HG03565 (cell line): Measurements from ENCODE around the gene ZNF689.
"Not testable (repeated sequence)": the region's sequence is repeated elsewhere in the genome, so short reads cannot be mapped to it uniquely, and the experiment has no call there.

Experiments used
- ATAC-seq: cut with Tn5 transposase; IDR thresholded peaks from one replicate; pipeline ENCODE4 v1.9.1; 2021; ENCODE audit warnings: mild to moderate bottlenecking, moderate library complexity; ENCODE audit not compliant: unreplicated experiment

ZNF689 gene

DNA sequence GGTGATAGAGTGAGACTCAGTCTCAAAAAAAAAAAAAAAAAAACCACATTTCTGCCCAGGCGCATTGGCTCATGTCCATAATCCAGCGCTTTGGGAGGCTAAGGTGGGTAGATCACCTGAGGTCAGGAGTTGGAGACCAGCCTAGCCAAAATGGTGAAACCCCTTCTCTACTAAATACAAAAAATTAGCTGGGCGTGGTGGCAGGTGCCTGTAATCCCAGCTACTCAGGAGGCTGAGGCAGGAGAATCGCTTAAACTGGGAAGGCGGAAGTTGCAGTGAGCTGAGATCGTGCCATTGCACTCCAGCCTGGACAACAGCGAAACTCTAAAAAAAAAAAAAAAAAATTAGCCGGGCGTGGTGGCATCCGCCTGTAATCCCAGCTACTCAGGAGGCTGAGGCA, 26.9 kb upstream of the ZNF689 start:
- ATAC-seq = not testable (repeated sequence)

DNA sequence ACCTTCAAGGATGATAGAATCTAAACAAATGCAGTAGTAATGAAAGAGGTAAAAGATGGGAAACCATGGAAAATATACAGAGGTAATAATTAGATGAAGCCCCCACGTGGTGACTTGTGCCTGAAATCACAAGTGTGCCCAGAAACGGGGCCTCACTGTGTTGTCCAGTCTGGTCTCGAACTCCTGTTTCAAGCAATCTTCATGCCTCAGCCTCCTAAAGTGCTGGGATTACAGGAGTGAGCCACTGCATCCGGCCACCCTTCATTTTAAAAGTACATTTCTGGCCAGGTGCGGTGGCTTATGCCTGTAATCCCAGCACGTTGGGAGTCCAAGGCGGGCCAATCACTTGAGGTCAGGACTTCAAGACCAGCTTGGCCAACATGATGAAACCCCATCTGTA, 26.4 kb upstream of the ZNF689 start:
- ATAC-seq = no peak

DNA sequence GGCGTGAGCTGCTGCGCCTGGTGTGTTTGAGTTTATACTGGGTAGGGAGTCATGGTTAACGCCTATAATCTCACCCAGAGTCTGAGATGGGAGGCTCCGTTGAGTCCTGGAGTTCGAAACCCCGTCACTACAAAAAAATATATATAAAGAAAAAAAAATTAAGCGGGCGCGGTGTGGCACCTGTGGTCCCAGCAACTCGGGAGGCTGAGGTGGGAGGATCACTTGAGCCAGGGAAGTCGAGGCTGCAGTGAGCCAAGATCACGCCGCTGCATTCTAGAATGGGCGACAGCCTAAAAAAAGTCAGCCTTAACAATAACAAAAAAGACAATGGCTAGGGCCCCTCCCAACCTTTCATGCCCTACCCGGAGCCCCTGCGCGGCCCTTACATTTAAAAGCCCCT, 23.3 kb upstream of the ZNF689 start:
- ATAC-seq = no peak

DNA sequence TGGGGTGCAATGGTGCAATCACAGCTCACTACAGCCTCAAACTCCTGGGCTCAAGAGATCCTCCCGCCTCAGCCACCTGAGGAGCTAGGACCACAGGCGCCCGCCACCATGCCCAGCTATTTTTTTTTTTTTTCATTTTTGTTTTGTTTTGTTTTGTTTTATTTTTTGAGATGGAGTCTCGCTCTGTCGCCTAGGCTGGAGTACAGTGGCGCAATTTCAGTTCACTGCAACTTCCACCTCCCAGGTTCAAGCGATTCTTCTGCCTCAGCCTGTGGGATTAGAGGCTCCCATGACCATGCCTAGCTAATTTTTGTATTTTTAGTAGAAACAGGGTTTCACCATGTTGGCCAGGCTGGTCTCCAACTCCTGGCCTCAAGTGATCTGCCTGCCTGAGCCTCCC, 22.3 kb upstream of the ZNF689 start:
- ATAC-seq = not testable (repeated sequence)

DNA sequence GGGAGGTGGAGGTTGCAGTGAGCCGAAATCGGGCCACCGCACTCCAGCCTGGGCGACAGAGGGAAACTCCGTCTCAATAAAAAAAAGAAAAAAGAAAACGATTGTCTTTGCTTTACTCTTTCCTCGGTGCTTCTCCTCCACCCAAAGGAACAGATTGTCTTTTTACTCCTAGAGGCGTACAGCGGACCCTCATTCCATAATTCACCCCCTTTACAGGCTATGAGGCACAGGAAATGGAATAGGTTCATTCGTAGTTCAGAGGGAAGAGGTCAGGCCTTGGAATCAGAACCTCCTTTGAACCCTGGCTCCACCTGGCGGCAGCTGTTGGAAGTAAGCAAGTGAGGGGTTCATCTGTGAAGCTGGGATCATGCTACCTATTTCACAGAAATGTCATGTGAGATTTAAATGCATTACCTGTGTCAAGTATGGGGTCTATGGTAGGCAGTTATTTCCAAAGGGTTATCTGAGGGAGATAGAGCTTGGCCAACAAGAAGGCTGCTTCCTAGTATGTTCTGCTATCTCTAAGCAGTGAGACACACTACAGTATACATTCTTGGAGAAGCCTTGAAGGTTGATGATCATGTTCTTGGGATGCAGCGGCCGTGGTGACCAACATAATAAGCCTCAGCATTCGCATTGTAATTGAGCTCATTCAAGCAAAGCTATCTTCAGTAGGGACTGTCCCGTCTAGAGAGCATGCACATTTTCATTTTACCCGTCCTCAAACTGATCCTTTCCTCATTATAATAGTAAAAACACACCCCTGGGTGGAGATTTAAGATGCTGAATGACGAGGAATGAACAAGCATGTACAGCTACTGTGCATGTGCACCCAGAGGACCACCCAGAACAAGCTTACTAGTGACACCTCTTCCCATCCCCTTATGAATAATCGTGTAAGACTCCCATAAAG, 18.7 kb upstream of the ZNF689 start:
- no peak for ATAC-seq

DNA sequence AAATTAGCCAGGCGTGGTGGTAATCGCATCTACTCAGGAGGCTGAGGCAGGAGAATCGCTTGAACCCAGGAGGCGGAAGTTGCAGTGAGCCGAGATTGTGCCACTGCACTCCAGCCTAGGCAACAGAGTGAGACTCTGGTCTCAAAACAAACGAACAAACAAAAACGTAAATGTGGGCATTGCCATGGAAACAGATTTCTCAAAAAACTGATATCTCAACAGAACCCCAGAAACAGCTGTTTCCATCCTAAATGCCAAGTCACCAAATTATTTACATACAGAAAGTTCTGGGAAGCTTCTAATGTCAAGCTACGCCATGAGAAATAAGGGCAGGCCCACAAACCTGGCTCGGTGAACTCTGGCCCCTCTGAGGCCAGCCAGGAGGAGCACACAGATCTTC, 16.0 kb upstream of the ZNF689 start:
- no peak for ATAC-seq

DNA sequence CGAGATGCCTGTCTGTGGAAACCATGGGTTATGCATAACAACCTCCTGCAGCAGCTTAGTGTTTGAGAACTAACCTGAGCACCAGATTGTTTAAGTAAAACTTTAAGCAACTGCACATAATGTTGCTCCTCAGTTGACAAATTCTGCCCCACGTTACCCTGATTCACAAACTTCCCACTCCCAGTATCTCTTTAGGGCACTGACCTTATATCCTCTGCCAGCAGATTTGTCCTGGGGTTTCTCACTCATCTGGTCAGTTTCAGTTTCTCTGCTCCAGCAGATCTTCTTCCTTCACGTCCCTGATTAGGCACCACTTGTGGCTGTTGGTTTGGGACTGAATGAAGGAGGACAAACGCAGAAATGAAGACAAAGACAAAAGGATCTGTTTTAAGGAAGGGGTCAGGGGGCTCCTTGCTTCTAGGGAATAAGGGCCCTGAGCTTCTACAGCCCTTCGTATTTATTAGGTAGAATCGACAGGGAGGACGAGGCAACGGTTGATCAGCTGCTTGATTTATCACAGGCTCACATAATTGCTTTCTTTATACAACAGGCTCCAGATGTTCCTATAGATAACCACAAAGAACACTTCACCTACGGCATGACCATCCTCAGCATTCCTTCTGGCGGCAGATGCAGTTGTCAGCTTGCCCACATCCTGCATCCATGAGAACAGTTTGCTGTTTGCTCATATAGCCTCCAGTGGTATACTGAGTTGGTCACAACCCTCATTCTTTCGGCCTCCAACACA, 13.5 kb upstream of the ZNF689 start:
- ATAC-seq = no peak

DNA sequence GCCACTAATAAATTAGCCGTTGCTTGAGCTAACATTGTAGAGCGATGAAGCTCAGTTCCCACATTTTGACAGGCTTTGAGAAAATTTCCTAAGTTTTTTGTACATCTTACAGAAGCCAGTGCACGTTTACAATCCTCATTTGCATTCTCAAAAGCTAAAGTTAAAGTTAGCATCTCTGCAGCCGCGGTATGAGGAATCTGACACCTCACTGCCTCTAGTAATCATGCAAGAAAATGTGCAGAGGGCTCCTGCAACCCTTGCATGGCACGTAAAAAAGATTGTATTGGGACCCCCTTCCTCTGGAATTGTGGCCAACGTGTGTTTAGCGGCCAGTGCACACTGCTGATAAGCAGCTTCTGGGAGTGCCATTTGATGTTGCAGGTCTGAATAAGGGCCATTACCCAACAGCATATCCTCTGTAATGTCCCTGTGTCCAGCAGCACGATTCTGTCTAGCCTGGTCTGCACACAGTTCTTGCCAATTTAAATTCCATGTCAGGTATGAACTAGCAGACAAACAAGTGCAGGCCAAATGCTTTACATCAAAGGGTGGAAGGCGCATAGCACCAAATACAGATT, 12.4 kb upstream of the ZNF689 start:
- no peak for ATAC-seq

DNA sequence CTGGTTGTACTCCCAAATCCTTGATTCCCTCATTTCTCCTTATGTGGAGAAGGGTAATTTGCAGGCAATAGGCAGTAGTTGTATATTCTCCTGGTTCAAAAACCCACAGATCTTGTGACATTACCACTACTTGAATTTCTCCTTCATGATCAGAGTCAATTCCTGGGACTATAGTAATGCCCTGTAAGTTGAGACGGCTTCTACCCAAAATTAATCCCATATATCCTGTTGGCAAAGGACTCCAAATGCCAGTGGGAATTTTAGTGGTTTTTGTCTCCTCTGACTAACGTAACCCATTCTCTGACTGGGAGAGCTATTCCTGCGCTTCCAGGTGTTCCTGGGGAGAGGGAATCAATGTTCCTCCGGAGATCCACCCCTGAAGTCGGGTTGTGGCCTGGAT, 11.6 kb upstream of the ZNF689 start:
- ATAC-seq = no peak

DNA sequence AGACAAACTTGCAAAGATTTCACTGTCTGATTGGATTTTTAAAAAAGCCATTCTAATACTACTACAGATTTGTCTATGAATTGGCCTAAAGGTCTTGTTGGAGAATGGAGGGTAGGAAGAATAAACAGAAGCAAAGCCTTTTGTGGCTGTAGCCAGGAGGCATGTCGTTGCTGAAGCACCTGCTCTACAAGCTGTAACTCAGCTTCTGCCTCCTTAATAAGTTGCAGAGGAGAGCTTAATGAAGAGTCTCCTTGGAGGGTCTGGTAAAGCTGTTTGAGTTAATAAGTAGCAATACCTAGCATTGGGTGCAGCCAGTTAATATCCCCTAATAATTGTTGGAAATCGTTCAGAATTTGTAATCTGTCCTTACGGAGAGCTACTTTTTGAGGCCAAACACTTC, 10.0 kb upstream of the ZNF689 start:
- ATAC-seq = no peak

DNA sequence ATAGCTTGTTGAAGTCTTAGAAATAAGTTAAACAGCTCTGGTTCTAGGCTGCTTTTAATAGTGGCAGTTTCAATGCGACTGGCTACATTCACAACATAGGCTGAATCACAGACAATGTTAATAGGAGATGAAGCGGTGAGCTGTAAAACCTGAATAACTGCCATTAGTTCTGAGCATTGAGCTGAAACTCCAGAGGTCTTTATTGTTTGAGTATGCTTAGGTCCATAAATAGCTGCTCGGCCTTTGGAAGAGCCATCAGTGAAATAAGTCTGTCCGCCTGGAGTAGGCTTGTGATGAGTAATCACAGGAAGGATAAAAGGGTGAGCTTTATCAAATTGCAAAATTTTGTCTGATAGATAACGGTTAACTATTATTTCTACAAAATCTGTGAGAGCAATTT, 9.4 kb upstream of the ZNF689 start:
- ATAC-seq = no peak

DNA sequence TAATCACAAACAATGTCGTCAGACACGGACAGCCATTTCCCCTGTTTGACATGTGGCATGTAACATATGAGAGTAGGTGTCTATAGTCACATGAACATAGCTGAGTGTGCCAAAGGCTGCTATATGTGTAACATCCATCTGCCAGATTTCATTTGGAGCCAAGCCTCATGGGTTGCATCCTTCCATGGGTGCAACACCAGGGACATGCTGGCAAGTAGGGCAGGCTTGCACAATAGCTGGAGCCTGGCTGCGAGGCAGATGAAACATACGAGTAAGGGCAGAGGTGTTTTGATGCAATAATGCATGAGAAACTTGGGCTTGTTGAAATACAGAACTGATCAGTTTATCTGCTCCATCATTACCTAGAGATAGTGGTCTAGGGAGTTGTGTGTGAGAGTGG, 9.0 kb upstream of the ZNF689 start:
- no peak for ATAC-seq

DNA sequence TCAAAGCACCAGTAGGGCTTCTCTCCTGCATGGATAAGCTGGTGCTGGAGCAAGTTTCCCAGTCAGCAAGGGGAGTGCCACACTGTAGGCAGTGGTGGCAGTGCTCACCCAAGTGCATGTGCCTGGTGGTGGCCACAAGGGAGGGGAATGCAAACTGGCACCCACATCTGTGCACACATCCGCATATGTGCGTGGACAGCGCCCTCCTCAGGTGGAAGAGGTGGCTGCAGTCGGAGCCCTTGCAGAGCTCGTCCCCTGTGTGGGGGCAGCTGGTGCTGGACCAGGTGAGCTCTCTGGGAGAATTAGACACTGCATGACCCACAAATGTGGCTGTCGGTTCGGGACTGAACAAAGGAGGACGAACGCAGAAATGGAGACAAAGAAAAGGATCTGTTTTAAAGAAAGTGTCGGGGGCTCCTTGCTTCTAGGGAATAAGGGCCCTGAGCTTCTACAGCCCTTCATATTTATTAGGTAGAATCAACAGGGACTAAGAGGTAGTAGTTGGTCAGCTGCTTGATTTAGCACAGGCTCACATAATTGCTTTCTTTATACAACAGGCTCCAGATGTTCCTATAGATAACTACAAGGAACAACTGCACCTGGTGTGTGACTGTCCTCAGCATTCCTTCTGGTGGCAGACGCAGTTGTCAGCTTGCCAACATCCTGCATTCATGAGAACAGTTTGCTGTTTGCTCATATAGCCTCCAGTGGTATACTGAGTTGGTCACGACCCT, 5.3 kb upstream of the ZNF689 start:
- no peak for ATAC-seq

DNA sequence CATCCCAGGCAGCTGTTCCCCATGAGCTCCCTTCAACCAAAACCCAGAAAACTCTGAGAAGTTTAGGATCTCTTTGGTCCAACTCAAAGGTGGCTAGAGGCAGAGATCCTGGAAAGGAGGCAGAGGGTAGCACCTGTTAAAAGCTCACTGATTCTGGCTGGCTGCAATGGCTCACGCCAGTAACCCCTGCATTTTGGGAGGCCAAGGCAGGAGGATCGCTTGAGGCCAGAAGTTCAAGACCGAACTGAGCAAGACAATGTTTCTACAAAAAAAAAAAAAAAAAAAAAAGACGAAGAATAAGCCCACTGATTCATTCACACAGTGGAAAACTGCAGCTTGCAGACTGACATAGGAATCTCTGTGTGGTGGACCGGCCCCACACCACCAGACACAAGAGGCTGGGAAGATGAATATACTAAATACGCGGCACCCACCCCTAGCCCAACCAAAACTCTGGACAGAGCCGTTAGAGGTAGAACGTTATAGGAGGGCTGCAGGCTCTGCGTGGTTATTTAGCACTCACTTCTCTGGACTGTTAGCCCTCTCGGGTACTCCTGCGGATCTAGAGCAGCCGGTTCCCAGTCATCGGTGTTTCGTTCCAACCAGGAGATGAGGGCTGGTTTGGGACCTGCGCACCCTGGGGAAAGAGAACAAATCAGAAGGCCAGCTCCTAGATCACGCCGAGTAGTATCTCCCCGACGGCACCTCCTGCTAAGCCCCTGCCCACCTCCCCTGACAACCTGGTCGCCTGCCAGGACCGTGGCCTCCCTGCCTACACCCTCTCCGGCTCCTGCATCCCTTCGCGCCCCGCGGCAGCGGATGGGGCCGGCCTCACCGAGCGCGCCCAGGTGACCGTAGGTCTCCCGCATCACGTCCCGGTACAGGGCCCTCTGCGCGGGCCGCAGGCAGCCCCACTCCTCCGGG, 925 bp downstream of the ZNF689 start:
- ATAC-seq = no peak

DNA sequence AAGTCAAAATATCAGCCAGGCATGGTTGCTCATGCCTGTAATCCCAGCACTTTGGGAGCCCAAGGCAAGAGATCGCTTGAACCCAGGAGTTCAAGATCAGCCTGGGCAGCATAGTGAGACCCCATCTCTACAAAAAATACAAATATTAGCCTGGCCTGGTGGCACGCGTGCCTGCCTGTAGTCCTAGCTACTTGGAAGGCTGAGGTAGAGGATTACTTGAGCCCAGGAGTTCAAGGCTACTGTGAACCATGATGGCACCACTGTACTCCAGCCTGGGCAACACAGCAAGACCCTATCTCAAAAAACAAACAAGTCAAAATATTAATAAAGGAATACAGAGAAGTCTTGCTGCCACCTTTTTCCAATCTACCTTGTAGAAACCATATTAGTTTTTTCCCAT, 4.2 kb downstream of the ZNF689 start:
- no peak for ATAC-seq

DNA sequence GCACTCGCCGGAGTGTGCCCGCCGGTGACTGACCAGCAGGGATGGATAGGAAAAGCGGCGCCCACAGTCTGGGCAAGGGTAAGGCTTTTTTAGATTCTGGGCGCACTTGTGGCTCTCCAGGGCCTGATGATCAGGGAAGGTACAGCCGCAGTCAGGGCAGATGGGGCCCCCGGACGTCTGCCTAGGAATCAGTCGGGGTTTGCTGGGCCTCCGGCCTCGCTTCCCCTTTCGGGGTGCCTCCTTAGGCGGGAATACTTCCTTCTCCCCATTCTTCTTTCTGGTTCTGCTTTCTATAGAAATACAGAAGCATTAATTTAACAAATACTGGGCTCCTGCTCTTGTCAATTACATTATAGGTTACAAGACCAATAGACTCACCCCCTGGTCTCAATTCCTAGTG, 5.0 kb downstream of the ZNF689 start:
- no peak for ATAC-seq

DNA sequence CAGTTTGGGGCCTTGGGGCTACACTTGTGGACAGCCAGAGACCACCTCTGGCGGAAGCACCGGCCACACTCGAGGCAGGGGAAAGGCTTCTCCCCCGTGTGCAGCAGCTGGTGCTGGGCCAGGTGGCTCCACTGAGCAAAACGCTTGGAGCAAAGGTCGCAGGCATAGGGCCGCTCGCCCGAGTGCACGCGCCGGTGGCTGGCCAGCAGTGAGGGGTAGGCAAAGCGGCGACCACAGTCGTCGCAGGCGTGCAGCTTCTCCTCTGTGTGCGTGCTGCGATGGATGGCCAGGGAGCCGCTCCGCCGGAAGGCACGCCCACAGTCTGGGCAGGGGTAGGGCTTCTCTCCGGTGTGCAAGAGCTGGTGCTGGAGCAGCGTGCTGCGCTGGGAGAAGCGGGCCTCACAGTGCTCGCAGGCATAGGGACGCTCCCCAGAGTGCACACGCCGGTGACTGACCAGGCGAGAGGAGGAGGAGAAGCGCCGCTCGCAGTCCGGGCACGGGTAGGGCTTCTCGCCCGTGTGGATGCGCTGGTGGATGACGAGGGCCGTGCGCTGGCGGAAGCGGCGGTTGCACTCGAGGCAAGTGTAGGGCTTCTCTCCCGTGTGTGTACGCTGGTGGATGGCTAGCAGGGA, 5.8 kb downstream of the ZNF689 start:
- no peak for ATAC-seq

DNA sequence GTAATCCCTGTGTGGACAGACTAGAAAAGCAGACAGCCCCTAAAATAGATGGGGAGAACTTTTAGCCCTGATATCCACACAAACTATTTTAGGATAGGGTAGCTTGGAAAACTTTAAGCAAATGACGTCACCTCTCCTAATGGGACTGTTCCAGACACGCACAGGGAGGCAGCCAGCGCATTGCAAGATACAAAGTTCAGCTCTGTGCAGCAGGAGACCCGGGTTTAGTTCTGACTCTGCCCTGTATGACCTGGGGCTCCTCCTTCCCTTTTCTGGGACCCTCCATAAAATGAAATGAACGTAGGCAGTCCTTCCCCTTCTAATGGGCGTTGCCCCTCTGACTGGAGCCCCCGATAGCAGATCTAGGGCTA, 6.3 kb downstream of the ZNF689 start:
- no peak for ATAC-seq

DNA sequence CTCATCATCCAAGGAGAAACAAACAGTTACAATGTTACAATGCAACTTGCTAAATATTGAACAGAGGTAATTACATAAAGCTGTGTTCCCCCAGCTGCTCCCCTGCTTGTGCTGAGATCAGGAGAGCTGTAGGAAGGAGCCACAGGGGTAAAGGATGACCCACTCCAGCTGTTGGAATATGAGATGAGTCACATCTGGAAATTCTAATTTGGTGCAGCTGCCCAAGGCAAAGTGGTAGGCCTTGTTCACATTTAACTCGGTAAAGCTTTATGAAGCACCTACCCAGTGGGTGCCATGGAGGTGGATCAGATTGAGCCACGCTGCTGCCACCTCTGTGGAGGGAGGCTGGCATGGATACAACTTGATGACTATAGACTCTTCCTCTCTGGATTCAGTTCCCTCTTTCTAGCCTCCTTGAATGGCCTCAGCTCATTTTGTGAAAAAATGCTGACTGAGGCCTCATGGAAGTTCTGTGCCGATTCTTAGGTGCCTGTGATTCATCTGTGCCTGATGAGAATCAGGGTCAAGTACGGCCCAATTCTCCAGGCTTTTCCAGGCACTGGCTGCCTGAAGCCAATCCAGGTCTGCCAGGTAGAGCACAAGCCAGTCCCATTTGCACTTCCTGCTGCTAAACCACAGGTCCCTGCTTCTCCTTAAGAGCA, 7.4 kb downstream of the ZNF689 start:
- no peak for ATAC-seq
